CD4-positive, alpha-beta T cell treated with Interleukin-4 for 4 hours (primary cell): ENCODE data around the gene EFEMP2.

ENCODE experiments used
- DNase-seq: peaks from one replicate; pipeline ENCODE4 v3.0.0-alpha.2; 2020

Gene EFEMP2

GRCh38 chr11:65872586-65873317 lies at the start of gene EFEMP2:
EFEMP2 (minus strand) TSS chr11:65872800; CDS start chr11:65872354, 446 bp downstream.
- DNase-seq, result no peak

DNA sequence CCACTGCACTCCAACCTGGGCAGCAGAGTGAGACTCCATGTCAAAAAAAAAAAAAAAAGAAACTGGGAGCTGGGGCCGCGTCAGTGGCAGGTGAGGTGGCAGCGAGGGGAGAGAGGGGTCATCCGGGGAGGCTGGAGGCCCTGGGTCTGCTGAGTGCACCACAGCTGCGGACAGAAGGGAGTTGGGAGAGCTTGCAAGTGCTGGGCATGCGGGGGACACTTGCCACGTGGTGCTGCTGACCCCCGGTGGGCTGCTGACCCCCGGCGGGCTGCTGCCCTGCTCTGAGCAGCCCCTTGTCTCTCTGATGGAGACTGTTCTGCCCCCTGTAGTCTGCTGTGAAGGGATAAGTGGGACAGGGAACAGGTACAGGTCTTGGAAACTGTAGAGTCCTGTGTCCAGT lies 49.3 kb upstream of the EFEMP2 start:
- no peak for DNase-seq

- no peak for DNase-seq
Observed at GRCh38 chr11:65921033-65921555, 48.5 kb upstream of the EFEMP2 start.

DNA sequence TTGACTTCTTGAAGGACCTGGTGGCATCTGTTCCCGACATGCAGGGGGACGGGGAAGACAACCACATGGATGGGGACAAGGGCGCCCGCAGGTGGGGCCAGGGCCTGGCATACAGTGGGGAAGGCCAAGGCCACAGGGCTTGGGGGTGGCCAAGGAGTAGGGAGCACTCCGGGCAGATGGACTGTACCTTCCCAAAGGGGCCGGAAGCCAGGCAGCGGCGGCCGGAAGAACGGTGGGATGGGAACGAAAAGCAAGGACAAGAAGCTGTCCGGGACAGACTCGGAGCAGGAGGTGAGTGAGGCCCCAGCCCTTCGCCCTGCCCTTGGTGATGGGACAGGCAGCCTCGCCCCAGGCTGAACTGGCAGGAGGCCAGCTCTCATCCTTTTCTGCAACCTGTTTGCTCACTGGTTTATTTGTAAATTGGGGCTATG lies 47.8 kb upstream of the EFEMP2 start:
- DNase-seq, result no peak

DNA sequence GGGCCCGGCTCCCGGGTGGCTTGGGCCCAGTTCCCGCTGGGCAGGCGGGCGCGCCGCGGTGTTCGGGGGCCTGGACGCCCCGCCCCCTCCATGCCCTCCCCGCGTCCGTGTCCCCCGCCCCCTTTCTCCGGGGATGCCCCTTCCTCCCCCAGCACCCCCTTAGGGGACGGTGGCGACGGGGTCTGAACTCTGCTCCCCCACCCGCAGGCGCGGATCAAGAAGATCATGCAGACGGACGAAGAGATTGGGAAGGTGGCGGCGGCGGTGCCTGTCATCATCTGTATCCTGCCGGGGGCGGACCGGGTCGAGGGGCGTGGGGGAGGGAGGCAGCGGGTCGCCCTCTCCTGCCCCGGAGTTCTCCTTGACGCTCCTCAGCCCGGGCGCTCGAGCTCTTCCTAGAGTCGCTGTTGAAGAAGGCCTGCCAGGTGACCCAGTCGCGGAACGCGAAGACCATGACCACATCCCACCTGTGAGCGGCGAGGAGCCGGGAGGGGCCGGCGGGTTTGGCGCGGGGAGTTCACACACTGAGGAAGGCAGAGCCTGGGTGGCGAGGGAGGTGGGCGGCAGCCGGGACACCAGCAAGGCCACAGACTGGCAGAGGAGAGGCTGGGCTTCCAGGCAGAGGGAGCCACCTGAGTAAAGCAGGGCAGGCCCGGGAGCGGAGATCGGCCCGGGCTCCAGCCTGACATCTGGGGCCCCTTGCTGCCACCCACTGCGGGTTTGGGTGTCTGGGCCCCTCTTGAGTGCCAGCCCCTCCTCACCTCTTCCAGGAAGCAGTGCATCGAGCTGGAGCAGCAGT lies 47.2 kb upstream of the EFEMP2 start:
- DNase-seq, result peak; percentile 36

- DNase-seq, result peak; percentile 98
Observed at GRCh38 chr11:65919141-65919572, 46.6 kb upstream of the EFEMP2 start, which contains the start of gene DRAP1. DRAP1 (plus strand) TSS chr11:65919426; CDS start chr11:65919502, 76 bp downstream.

DNA sequence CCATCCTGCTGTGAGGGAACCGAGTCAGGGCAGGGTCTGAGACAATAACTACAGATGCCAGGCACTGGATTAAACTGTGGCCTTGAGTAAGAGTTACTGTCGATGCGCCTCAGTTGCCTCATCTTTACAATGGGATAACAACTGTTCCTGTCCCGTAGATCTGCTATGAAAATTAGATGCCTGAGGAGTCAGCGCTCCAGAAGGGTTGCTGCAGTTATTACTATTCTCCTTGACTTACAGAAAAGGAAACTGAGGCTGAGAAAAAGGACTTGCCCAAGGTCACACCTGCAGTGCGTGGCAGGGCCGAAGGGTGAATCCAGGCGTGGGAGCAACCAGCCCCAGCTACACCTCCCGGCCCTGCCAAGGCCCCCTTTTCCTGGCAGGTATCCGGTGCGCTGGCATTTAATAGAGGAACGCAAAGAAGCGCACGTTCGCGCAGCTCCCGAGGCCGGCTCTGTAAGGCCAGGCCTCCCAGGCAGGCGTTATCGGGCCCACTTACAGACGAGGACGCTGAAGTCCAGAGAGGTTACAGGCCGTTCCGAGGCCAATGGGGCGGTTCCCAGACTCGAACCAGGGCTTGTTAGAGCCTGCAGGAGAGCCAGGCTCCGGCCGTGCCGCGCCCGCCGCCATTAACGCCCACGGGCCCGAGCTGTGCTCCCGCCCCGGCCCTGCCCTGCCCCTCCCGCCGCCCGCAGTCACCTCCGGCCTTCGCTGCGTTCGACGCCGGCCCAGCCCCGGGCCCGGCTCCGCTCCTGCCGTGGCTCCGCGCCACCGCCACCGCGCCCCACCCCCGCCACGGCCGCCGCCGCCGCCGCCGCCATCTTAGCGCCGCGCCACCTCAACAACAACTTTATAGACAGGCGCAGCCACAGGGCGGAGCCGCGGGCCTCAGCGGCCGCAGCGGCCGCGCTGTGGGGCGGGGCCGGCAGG lies 45.9 kb upstream of the EFEMP2 start, which contains the start of gene C11orf68:
Gene C11orf68, minus strand, starts transcription at position 852 of the 930 bp plus-strand sequence. Its CDS starts 31 bp downstream, at position 821.
- peak; percentile 22 for DNase-seq

DNA sequence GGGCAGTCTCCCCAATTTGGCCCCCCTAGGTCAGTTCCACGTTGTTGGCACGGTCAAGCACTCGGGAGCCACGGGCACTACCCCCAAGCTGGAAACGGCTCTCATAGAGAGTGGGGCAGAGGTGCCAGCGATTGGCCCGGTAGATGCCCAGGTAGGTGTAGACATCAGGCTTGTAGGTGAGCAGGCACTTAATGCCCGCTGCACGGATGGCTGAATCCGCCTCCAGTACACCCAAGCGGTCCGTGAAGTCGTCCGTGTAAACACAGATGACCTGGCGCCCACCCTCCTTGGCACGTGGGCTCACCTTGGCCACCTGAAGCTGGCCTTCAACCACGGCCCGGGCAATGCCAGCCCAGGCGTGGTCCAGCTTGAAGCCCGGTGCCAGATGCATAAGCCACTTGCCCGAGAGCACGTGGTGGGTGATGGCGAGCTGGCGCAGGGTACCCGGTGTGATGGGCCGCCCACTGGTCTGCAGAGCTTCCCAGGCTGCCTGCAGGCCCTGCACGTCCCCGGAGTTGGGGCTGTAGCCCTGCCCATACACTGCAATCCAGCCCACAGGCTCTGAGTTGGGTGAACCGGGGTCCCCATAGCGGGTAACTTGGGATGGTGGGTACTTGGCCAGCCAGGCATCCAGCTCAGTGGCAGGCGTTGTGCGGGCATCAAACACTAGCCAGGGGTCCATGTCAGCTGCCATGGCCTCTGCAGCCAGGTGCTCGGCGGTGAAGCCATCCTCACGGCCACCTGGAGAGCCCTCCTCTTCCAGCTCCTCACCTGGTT lies 45.0 kb upstream of the EFEMP2 start:
- DNase-seq, result no peak

DNA sequence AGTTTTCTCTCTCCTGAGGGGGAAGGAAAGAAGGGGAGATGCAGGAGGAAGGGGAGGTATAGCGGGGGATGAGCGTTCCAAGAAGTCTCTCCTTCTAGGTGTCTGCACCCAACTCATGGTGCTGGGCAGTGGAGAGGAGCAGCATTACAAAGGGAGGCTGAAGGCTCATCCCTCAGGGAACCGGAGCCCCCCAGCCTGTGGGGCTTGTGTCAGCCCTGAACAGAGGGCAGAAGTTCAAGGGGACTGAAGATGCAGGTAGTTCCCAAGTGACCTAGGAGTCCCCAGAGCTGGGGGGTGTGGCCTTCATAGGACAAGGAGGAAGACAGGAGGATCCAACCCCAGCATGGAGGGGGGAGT lies 44.5 kb upstream of the EFEMP2 start:
- no peak for DNase-seq

GRCh38 chr11:65916391-65916790 lies 43.8 kb upstream of the EFEMP2 start:
- no peak for DNase-seq

- DNase-seq, result no peak
Observed at GRCh38 chr11:65915821-65916251, 43.2 kb upstream of the EFEMP2 start.

DNA sequence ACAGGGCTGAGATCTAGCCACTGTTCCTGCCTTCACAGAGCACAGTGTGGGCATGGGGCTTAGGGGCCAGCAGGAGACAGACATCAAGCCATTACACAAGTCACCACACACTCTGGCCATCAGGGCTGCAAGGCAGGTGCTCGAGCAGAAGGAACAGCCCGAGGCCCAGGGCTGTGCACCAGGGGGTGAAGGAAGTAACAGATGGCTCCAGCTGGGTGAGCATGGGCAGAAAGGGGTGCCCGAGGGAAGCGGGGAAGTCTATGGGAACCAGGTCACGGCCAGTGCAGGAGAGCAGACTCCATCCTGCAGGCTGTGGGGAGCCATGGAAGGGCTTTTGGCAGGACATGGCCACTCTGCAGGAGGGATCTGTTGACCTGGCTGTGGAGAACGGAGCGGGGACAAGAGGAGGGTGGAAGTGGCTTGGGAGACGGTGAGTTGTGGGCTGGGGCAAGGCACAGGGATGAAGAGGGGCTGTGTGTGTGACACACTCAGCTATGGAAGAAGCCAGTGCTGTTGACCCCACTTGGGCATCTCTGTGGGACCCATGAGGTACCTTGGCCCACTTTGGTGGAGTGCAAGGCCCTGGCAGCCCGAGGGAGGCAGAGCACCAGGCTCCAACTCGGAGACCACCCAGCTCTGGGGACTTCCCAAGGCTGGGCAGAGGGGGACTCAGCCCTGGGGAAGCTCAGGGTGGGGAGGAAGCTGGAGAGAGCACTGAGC lies 42.7 kb upstream of the EFEMP2 start:
- DNase-seq, result no peak

- no peak for DNase-seq
Observed at GRCh38 chr11:65912845-65913244, 40.2 kb upstream of the EFEMP2 start.

- no peak for DNase-seq
Observed at GRCh38 chr11:65911682-65912568, 39.3 kb upstream of the EFEMP2 start.

DNA sequence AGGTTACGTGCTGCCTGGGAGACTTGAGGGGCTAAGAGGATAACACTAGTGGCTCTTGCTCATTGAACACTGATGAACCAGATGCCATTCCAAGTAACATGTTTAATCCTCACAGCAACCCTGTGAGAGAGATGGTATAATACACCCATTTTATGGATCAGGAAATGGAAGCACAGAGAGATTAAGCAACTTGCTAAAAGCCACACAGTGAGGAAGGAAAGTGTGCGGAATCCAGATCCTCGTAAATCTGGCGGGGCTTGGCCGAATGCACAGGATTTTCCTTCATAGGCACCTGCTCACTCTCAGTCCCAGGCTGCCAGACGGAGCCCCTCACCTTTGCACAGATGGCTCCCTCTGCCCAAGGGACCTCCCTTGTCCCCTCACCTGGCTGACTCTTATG lies 35.3 kb upstream of the EFEMP2 start:
- DNase-seq, result no peak

DNA sequence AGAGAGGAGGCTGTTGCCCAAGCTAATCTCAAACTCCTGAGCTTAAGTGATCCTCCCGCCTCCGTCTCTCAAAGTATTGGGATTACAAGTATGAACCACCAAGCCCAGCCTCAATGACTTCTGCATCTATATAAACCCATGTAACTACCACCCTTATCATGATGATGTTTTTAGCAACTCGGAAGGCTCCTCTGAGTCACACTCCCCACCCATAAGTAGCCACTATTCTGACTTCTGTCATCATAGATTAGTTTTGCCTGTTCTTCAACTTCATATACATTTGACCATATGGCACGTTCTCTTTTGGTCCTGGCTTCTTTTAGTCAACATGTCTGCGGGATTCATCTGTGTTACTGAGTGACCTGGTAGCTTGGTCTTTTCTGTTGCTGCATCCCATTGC lies 34.0 kb upstream of the EFEMP2 start:
- no peak for DNase-seq

GRCh38 chr11:65903715-65904114 lies 31.1 kb upstream of the EFEMP2 start:
- DNase-seq, result no peak

GRCh38 chr11:65903068-65903481 lies 30.5 kb upstream of the EFEMP2 start:
- no peak for DNase-seq

GRCh38 chr11:65900899-65901180 lies 28.2 kb upstream of the EFEMP2 start:
- DNase-seq, result no peak
